GM23338 (cell line): ENCODE measurements around the gene NOSIP. TPM values are rescaled to one million over a fixed set of nuclear protein-coding genes. Genes with fewer than 3 reads are reported as not detected.

Experiments
- ATAC-seq: fragments of 200-7000 bp; cut with Tn5 transposase; 3 replicates; pipeline ENCODE4 v1.9.1; 2020
- DNase-seq: peaks from one replicate; pipeline ENCODE4 v3.0.0-alpha.2; 2015; ENCODE audit warnings: low spot score
- H2AFZ ChIP-seq: fragments of 200-600 bp; sonication (generic); 2 replicates; pipeline ENCODE4 v1.8.0; 2016; ENCODE audit warnings: antibody characterized with exemption, mild to moderate bottlenecking, moderate library complexity
- H3F3A ChIP-seq: fragments of 200-600 bp; sonication (generic); replicated peaks from 2 replicates; pipeline ENCODE4 v1.8.0; 2017; ENCODE audit warnings: antibody characterized with exemption, mixed run types, low read depth
- H3K27ac ChIP-seq: fragments of 200-600 bp; sonication (generic); 2 replicates; pipeline ENCODE4 v1.6.1; 2016; ENCODE audit warnings: low read depth
- H3K27me3 ChIP-seq: fragments of 200-600 bp; sonication (generic); 2 replicates; pipeline ENCODE4 v1.8.0; 2016; ENCODE audit warnings: mild to moderate bottlenecking, mixed run types, moderate library complexity; ENCODE audit not compliant: insufficient read depth
- H3K36me3 ChIP-seq: fragments of 200-600 bp; sonication (generic); 2 replicates; pipeline ENCODE4 v1.8.0; 2016; ENCODE audit warnings: mild to moderate bottlenecking; ENCODE audit not compliant: insufficient read depth
- H3K4me1 ChIP-seq: fragments of 200-600 bp; sonication (generic); 2 replicates; pipeline ENCODE4 v1.8.0; 2016; ENCODE audit warnings: mild to moderate bottlenecking, moderate library complexity; ENCODE audit not compliant: insufficient read depth
- H3K4me2 ChIP-seq: fragments of 200-600 bp; sonication (generic); 2 replicates; pipeline ENCODE4 v1.7.1; 2017; ENCODE audit warnings: mixed run types
- H3K4me3 ChIP-seq: fragments of 200-600 bp; sonication (generic); 2 replicates; pipeline ENCODE4 v1.6.1; 2016; ENCODE audit warnings: mixed run types
- H3K79me2 ChIP-seq: fragments of 200-600 bp; sonication (generic); replicated peaks from 2 replicates; pipeline ENCODE4 v1.8.0; 2017; ENCODE audit warnings: mild to moderate bottlenecking; ENCODE audit not compliant: insufficient read depth
- H3K9me2 ChIP-seq: fragments of 200-600 bp; sonication (generic); 2 replicates; pipeline ENCODE4 v1.8.0; 2017; ENCODE audit not compliant: insufficient read depth
- H4K20me1 ChIP-seq: fragments of 200-600 bp; sonication (generic); replicated peaks from 2 replicates; pipeline ENCODE4 v1.8.0; 2017; ENCODE audit warnings: mild to moderate bottlenecking; ENCODE audit not compliant: insufficient read depth
- H3K27ac Mint-ChIP-seq: 2 replicates; pipeline ENCODE4 v1.8.0; 2020; ENCODE audit warnings: inconsistent platforms, mild to moderate bottlenecking, moderate library complexity, mixed read lengths
- H3K27me3 Mint-ChIP-seq: 3 replicates; pipeline ENCODE4 v1.8.0; 2022; ENCODE audit warnings: low read depth, mild to moderate bottlenecking, moderate library complexity, mixed read lengths, inconsistent platforms; ENCODE audit not compliant: insufficient read depth, poor library complexity
- H3K36me3 Mint-ChIP-seq: 3 replicates; pipeline ENCODE4 v1.8.0; 2021; ENCODE audit warnings: low read depth, mild to moderate bottlenecking, inconsistent platforms, moderate library complexity, mixed read lengths
- H3K4me1 Mint-ChIP-seq: 3 replicates; pipeline ENCODE4 v1.8.0; 2020; ENCODE audit warnings: mild to moderate bottlenecking, inconsistent platforms, mixed read lengths
- H3K4me3 Mint-ChIP-seq: 3 replicates; pipeline ENCODE4 v1.8.0; 2021; ENCODE audit warnings: moderate library complexity, mild to moderate bottlenecking, inconsistent platforms, mixed read lengths
- H3K9me3 Mint-ChIP-seq: 3 replicates; pipeline ENCODE4 v1.8.0; 2020; ENCODE audit warnings: moderate library complexity, mild to moderate bottlenecking, inconsistent platforms, mixed read lengths
- CTCF ChIP-seq, 2 experiments: fragments of 200-600 bp in 1 of 2; sonication (generic) in 1 of 2; conservative IDR thresholded peaks; 2 replicates each; pipeline versions ENCODE4 v1.5.1 to v1.6.1; 2016 to 2017; ENCODE audit warnings: antibody characterized with exemption in 2 of 2, low read depth in 2 of 2, mild to moderate bottlenecking in 2 of 2, moderate library complexity in 1 of 2
- EZH2 ChIP-seq: fragments of 200-600 bp; sonication (generic); IDR thresholded peaks from one replicate; pipeline ENCODE4 v1.8.0; 2017; ENCODE audit warnings: antibody characterized with exemption, mild to moderate bottlenecking, low read depth; ENCODE audit not compliant: unreplicated experiment
- EZH2phosphoT487 ChIP-seq: fragments of 200-600 bp; sonication (generic); IDR thresholded peaks from one replicate; pipeline ENCODE4 v1.8.1; 2018; ENCODE audit warnings: antibody characterized with exemption; ENCODE audit not compliant: unreplicated experiment
- REST ChIP-seq: IDR thresholded peaks from one replicate; pipeline ENCODE4 v1.6.1; 2018; ENCODE audit warnings: antibody characterized with exemption; ENCODE audit not compliant: unreplicated experiment
- ZNF114 ChIP-seq: fragments of 250-450 bp; sonication (Bioruptor Pico); IDR thresholded peaks from 2 replicates; pipeline ENCODE4 v1.5.0; 2020; ENCODE audit warnings: mild to moderate bottlenecking, moderate library complexity
- ZNF331 ChIP-seq: fragments of 250-450 bp; sonication (Bioruptor Pico); IDR thresholded peaks from 2 replicates; pipeline ENCODE4 v1.5.0; 2020; ENCODE audit warnings: low read depth, mild to moderate bottlenecking, moderate library complexity
- ZNF462 ChIP-seq: fragments of 250-450 bp; sonication (Bioruptor Pico); IDR thresholded peaks from 2 replicates; pipeline ENCODE4 v1.5.0; 2020; ENCODE audit warnings: mild to moderate bottlenecking, moderate library complexity
- polyA plus RNA-seq: library from polyadenylated mRNA; unstranded; fragments of >200 nt; fragmentation: Nextera tagmentation; extraction: Ambion mirVana; gene quantifications from 2 replicates; pipeline ENCODE4 v1.2.1, GENCODE V29; 2016
- total RNA-seq: library from RNA; depleted of rRNA; stranded (reverse); fragments of >200 nt; shearing (Covaris generic); gene quantifications from 2 replicates; pipeline ENCODE4 v1.2.3, GENCODE V29; 2014

Gene NOSIP
- total and polyA plus RNA-seq, 2 experiments from 2014 or later: 88.5 to 143 TPM

GRCh38 chr19:49541914-49542313 lies 38.4 kb downstream of the NOSIP start (continued):
- TF ChIP-seq ZNF462 (CRISPR knock-in tag): no peak

- H4K20me1 ChIP-seq: no peaks in the 10 kb centered on the region; the same call in 1 of the 2 replicates
- no peak for TF ChIP-seq CTCF (conservative IDR thresholded peaks at IDR 0.05; ENCODE audit: low read depth in 2 of 2)
- TF ChIP-seq EZH2phosphoT487: no peak
- TF ChIP-seq REST: no peak
- TF ChIP-seq ZNF331: no peak
- no peak for TF ChIP-seq EZH2
- no peak for TF ChIP-seq ZNF114 (CRISPR knock-in tag)
These were observed 41.0 kb downstream of the NOSIP start for GRCh38 chr19:49539192-49539952.

More at GRCh38 chr19:49539192-49539952, 41.0 kb downstream of the NOSIP start:
- H3K4me1 Mint-ChIP-seq: peaks cover 8% of the 10 kb centered on the region
- Histone ChIP-seq H3F3A (peaks cover 11% of the 10 kb centered on the region; the same call in 1 of the 2 replicates), H3K79me2 (no peaks in the 10 kb centered on the region), H3K27me3 (no peaks in the 10 kb centered on the region), H2AFZ (no peak overlapping the region), H3K4me2 (no peak overlapping the region), H3K9me2 (no peaks in the 10 kb centered on the region), H3K4me1 (no peaks in the 10 kb centered on the region; the same call in 1 of the 2 replicates), H3K27ac (no peak overlapping the region), H3K36me3 (no peaks in the 10 kb centered on the region), H3K4me3 (no peak overlapping the region)
- H3K4me3 Mint-ChIP-seq: no peak overlapping the region
- H3K9me3 Mint-ChIP-seq: no peaks in the 10 kb centered on the region
- no peak overlapping the region for H3K27ac Mint-ChIP-seq
- peaks cover 2% of the 10 kb centered on the region; the same call in 1 of the 3 replicates for H3K36me3 Mint-ChIP-seq
- DNase-seq: no peak
- H3K27me3 Mint-ChIP-seq: peaks cover 11% of the 10 kb centered on the region
- ATAC-seq: no peak
